NT2/D1 (cell line): Measurements from ENCODE around the gene TXK.

Experiments used
- SUZ12 ChIP-seq: IDR thresholded peaks from 2 replicates; pipeline ENCODE4 v1.6.1; 2011; ENCODE audit not compliant: insufficient read length, insufficient read depth; ENCODE audit errors: extremely low read depth
- YY1 ChIP-seq: IDR thresholded peaks from 2 replicates; pipeline ENCODE4 v1.6.1; 2011; ENCODE audit not compliant: insufficient read length, insufficient read depth
- ZNF274 ChIP-seq: IDR thresholded peaks from 2 replicates; pipeline ENCODE4 v1.6.1; 2011; ENCODE audit warnings: mild to moderate bottlenecking, low read depth, low read length

GRCh38 chr4:48173056-48173991 is 39.3 kb upstream of the TXK start:
- TF ChIP-seq SUZ12 (no peak), ZNF274 (no peak), YY1 (no peak)
